GM12878 (cell line): ENCODE data around the gene SLC66A3.

Experiments used
- ATF2 ChIP-seq: IDR thresholded peaks from 2 replicates; pipeline ENCODE4 v1.6.1; 2012; ENCODE audit warnings: low read length, inconsistent platforms
- CTCF ChIP-seq, 3 experiments: IDR thresholded peaks in 2 of 3; conservative IDR thresholded peaks in 1 of 3; 2 replicates each; pipeline ENCODE4 v1.5.1; 2011; ENCODE audit warnings: low read depth in 3 of 3, low read length in 3 of 3, mild to moderate bottlenecking in 3 of 3, control low read depth in 2 of 3, moderate library complexity in 2 of 3, inconsistent platforms in 1 of 3, mixed read lengths in 1 of 3; ENCODE audit not compliant: control insufficient read depth in 2 of 3, insufficient read depth in 1 of 3; ENCODE audit errors: extremely low read depth in 1 of 3
- E4F1 ChIP-seq: fragments of 450-650 bp; IDR thresholded peaks from 2 replicates; pipeline ENCODE4 v1.6.1; 2018; ENCODE audit warnings: borderline replicate concordance, mild to moderate bottlenecking; ENCODE audit not compliant: partially characterized antibody
- EZH2 ChIP-seq: IDR thresholded peaks from 2 replicates; pipeline ENCODE4 v1.6.1; 2012; ENCODE audit warnings: low read depth, mild to moderate bottlenecking, control low read depth, inconsistent platforms, low read length, borderline replicate concordance; ENCODE audit not compliant: control insufficient read depth
- HDAC2 ChIP-seq: fragments of 200-600 bp; sonication (generic); IDR thresholded peaks from 2 replicates; pipeline ENCODE4 v1.6.1; 2017
- JUNB ChIP-seq: IDR thresholded peaks from 2 replicates; pipeline ENCODE4 v1.6.1; 2016; ENCODE audit warnings: antibody characterized with exemption, mild to moderate bottlenecking
- MTA2 ChIP-seq: fragments of 450-650 bp; IDR thresholded peaks from 2 replicates; pipeline ENCODE4 v1.6.1; 2016; ENCODE audit warnings: low read depth, mild to moderate bottlenecking, moderate library complexity
- NRF1 ChIP-seq: conservative IDR thresholded peaks from 2 replicates; pipeline ENCODE4 v1.6.1; 2011; ENCODE audit warnings: mild to moderate bottlenecking, low read depth, low read length, improper control_type of control experiment
- POLR2AphosphoS5 ChIP-seq: IDR thresholded peaks from 2 replicates; pipeline ENCODE4 v1.6.1; 2011; ENCODE audit warnings: mild to moderate bottlenecking, low read length, inconsistent platforms
- RCOR1 ChIP-seq: conservative IDR thresholded peaks from 2 replicates; pipeline ENCODE4 v1.6.1; 2012; ENCODE audit warnings: low read depth, low read length, improper control_type of control experiment
- TAF1 ChIP-seq: IDR thresholded peaks from 2 replicates; pipeline ENCODE4 v1.6.1; 2011; ENCODE audit warnings: mild to moderate bottlenecking, low read depth, low read length, borderline replicate concordance
- USF2 ChIP-seq: IDR thresholded peaks from 2 replicates; pipeline ENCODE4 v1.6.1; 2011; ENCODE audit warnings: low read depth, low read length, improper control_type of control experiment, borderline replicate concordance
- ZNF207 ChIP-seq: fragments of 450-650 bp; IDR thresholded peaks from 2 replicates; pipeline ENCODE4 v1.6.1; 2014; ENCODE audit warnings: antibody characterized with exemption, mild to moderate bottlenecking, borderline replicate concordance

- TF ChIP-seq CTCF (IDR thresholded peaks at IDR 0.05 in 2 of 3, conservative IDR thresholded peaks at IDR 0.05 in 1 of 3; ENCODE audit: control insufficient read depth in 2 of 3, extremely low read depth in 1 of 3, insufficient read depth in 1 of 3, low read depth in 3 of 3, low read length in 3 of 3) (no peak), ZNF207 (no peak), NRF1 (no peak), USF2 (no peak), JUNB (no peak), TAF1 (no peak), POLR2AphosphoS5 (no peak), MTA2 (no peak), HDAC2 (no peak), ATF2 (no peak), E4F1 (no peak), RCOR1 (no peak), EZH2 (no peak)
Measured at GRCh38 chr2:11134349-11134748, 20.9 kb upstream of the SLC66A3 start.
